ENCODE measurements around the gene DSG3.

GRCh38 chr18:31497404-31497835, 49.9 kb downstream of the DSG3 start:
- no peak for TF ChIP-seq EP300 (IDR thresholded peaks at IDR 0.05; ENCODE audit: borderline replicate concordance)
- TF ChIP-seq RAD21 (IDR thresholded peaks at IDR 0.05; ENCODE audit: low read depth) = no peak
- TF ChIP-seq MAX (IDR thresholded peaks at IDR 0.05) = no peak
- TF ChIP-seq CEBPB (IDR thresholded peaks at IDR 0.05) = no peak
- TF ChIP-seq USF1 (IDR thresholded peaks at IDR 0.05) = no peak
